GM23338 (cell line): ENCODE data around the gene ABCD2. TPM values are rescaled to one million over a fixed set of nuclear protein-coding genes. Genes with fewer than 3 reads are reported as not detected.

ENCODE experiments used
- ATAC-seq: fragments of 200-7000 bp; cut with Tn5 transposase; 3 replicates; pipeline ENCODE4 v1.9.1; 2020
- DNase-seq: peaks from one replicate; pipeline ENCODE4 v3.0.0-alpha.2; 2015; ENCODE audit warnings: low spot score
- H2AFZ ChIP-seq: fragments of 200-600 bp; sonication (generic); 2 replicates; pipeline ENCODE4 v1.8.0; 2016; ENCODE audit warnings: antibody characterized with exemption, mild to moderate bottlenecking, moderate library complexity
- H3F3A ChIP-seq: fragments of 200-600 bp; sonication (generic); replicated peaks from 2 replicates; pipeline ENCODE4 v1.8.0; 2017; ENCODE audit warnings: antibody characterized with exemption, mixed run types, low read depth
- H3K27ac ChIP-seq: fragments of 200-600 bp; sonication (generic); 2 replicates; pipeline ENCODE4 v1.6.1; 2016; ENCODE audit warnings: low read depth
- H3K27me3 ChIP-seq: fragments of 200-600 bp; sonication (generic); 2 replicates; pipeline ENCODE4 v1.8.0; 2016; ENCODE audit warnings: mild to moderate bottlenecking, mixed run types, moderate library complexity; ENCODE audit not compliant: insufficient read depth
- H3K36me3 ChIP-seq: fragments of 200-600 bp; sonication (generic); 2 replicates; pipeline ENCODE4 v1.8.0; 2016; ENCODE audit warnings: mild to moderate bottlenecking; ENCODE audit not compliant: insufficient read depth
- H3K4me1 ChIP-seq: fragments of 200-600 bp; sonication (generic); 2 replicates; pipeline ENCODE4 v1.8.0; 2016; ENCODE audit warnings: mild to moderate bottlenecking, moderate library complexity; ENCODE audit not compliant: insufficient read depth
- H3K4me2 ChIP-seq: fragments of 200-600 bp; sonication (generic); 2 replicates; pipeline ENCODE4 v1.7.1; 2017; ENCODE audit warnings: mixed run types
- H3K4me3 ChIP-seq: fragments of 200-600 bp; sonication (generic); 2 replicates; pipeline ENCODE4 v1.6.1; 2016; ENCODE audit warnings: mixed run types
- H3K79me2 ChIP-seq: fragments of 200-600 bp; sonication (generic); replicated peaks from 2 replicates; pipeline ENCODE4 v1.8.0; 2017; ENCODE audit warnings: mild to moderate bottlenecking; ENCODE audit not compliant: insufficient read depth
- H3K9me2 ChIP-seq: fragments of 200-600 bp; sonication (generic); 2 replicates; pipeline ENCODE4 v1.8.0; 2017; ENCODE audit not compliant: insufficient read depth
- H4K20me1 ChIP-seq: fragments of 200-600 bp; sonication (generic); replicated peaks from 2 replicates; pipeline ENCODE4 v1.8.0; 2017; ENCODE audit warnings: mild to moderate bottlenecking; ENCODE audit not compliant: insufficient read depth
- H3K27ac Mint-ChIP-seq: 2 replicates; pipeline ENCODE4 v1.8.0; 2020; ENCODE audit warnings: inconsistent platforms, mild to moderate bottlenecking, moderate library complexity, mixed read lengths
- H3K27me3 Mint-ChIP-seq: 3 replicates; pipeline ENCODE4 v1.8.0; 2022; ENCODE audit warnings: low read depth, mild to moderate bottlenecking, moderate library complexity, mixed read lengths, inconsistent platforms; ENCODE audit not compliant: insufficient read depth, poor library complexity
- H3K36me3 Mint-ChIP-seq: 3 replicates; pipeline ENCODE4 v1.8.0; 2021; ENCODE audit warnings: low read depth, mild to moderate bottlenecking, inconsistent platforms, moderate library complexity, mixed read lengths
- H3K4me1 Mint-ChIP-seq: 3 replicates; pipeline ENCODE4 v1.8.0; 2020; ENCODE audit warnings: mild to moderate bottlenecking, inconsistent platforms, mixed read lengths
- H3K4me3 Mint-ChIP-seq: 3 replicates; pipeline ENCODE4 v1.8.0; 2021; ENCODE audit warnings: moderate library complexity, mild to moderate bottlenecking, inconsistent platforms, mixed read lengths
- H3K9me3 Mint-ChIP-seq: 3 replicates; pipeline ENCODE4 v1.8.0; 2020; ENCODE audit warnings: moderate library complexity, mild to moderate bottlenecking, inconsistent platforms, mixed read lengths
- EZH2 ChIP-seq: fragments of 200-600 bp; sonication (generic); IDR thresholded peaks from one replicate; pipeline ENCODE4 v1.8.0; 2017; ENCODE audit warnings: antibody characterized with exemption, mild to moderate bottlenecking, low read depth; ENCODE audit not compliant: unreplicated experiment
- EZH2phosphoT487 ChIP-seq: fragments of 200-600 bp; sonication (generic); IDR thresholded peaks from one replicate; pipeline ENCODE4 v1.8.1; 2018; ENCODE audit warnings: antibody characterized with exemption; ENCODE audit not compliant: unreplicated experiment
- NANOG ChIP-seq: IDR thresholded peaks from 2 replicates; pipeline ENCODE4 v1.6.1; 2016; ENCODE audit warnings: antibody characterized with exemption, borderline replicate concordance
- POLR2AphosphoS5 ChIP-seq: IDR thresholded peaks from 2 replicates; pipeline ENCODE4 v1.6.1; 2016; ENCODE audit warnings: antibody characterized with exemption, low read depth
- ZNF114 ChIP-seq: fragments of 250-450 bp; sonication (Bioruptor Pico); IDR thresholded peaks from 2 replicates; pipeline ENCODE4 v1.5.0; 2020; ENCODE audit warnings: mild to moderate bottlenecking, moderate library complexity
- polyA plus RNA-seq: library from polyadenylated mRNA; unstranded; fragments of >200 nt; fragmentation: Nextera tagmentation; extraction: Ambion mirVana; gene quantifications from 2 replicates; pipeline ENCODE4 v1.2.1, GENCODE V29; 2016
- total RNA-seq: library from RNA; depleted of rRNA; stranded (reverse); fragments of >200 nt; shearing (Covaris generic); gene quantifications from 2 replicates; pipeline ENCODE4 v1.2.3, GENCODE V29; 2014
- TF ChIP-seq, protein P1 (sequence below): IDR thresholded peaks from one replicate; pipeline ENCODE4 v1.6.1; 2018; ENCODE audit warnings: antibody characterized with exemption; ENCODE audit not compliant: unreplicated experiment
- TF ChIP-seq, protein P2 (sequence below): fragments of 250-450 bp; sonication (Bioruptor Pico); IDR thresholded peaks from 2 replicates; pipeline ENCODE4 v1.5.0; 2020; ENCODE audit warnings: mild to moderate bottlenecking, moderate library complexity

ABCD2 gene
- total and polyA plus RNA-seq, 2 experiments from 2014 or later = not detected

DNA sequence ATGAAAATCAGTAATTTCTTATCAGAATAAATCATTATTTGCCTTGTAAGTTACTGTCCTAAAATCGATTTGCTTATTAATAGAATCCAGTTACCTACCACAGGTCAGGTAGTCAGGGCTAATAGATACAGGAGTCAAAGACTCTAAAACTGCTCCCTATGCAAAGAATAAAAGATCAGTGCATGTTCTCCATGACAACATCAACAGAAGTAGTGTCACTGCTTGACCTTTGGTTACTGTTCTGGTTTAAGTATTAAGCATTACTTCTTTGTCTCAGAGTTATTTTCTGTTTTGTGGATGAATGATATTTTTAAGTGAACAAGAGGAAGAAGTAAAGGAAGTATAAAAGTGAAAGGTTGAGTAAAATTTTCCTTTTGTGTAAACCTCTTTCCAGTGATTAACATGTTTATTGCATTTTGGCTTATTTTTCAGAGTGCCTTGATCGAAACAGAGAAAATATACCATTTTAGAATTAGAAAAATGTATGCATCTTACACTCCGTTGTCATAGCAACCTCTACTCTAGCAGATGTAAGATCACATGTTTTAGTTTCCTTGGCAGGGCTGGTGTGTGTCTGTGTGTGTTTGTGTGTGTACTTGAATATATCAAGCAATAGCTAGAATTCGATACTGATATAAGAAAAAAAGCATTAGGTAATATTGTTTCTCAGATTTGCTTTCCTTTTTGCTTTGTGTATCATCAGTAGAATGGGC lies 44.7 kb downstream of the ABCD2 start (continued):
- TF ChIP-seq, protein P1, sequence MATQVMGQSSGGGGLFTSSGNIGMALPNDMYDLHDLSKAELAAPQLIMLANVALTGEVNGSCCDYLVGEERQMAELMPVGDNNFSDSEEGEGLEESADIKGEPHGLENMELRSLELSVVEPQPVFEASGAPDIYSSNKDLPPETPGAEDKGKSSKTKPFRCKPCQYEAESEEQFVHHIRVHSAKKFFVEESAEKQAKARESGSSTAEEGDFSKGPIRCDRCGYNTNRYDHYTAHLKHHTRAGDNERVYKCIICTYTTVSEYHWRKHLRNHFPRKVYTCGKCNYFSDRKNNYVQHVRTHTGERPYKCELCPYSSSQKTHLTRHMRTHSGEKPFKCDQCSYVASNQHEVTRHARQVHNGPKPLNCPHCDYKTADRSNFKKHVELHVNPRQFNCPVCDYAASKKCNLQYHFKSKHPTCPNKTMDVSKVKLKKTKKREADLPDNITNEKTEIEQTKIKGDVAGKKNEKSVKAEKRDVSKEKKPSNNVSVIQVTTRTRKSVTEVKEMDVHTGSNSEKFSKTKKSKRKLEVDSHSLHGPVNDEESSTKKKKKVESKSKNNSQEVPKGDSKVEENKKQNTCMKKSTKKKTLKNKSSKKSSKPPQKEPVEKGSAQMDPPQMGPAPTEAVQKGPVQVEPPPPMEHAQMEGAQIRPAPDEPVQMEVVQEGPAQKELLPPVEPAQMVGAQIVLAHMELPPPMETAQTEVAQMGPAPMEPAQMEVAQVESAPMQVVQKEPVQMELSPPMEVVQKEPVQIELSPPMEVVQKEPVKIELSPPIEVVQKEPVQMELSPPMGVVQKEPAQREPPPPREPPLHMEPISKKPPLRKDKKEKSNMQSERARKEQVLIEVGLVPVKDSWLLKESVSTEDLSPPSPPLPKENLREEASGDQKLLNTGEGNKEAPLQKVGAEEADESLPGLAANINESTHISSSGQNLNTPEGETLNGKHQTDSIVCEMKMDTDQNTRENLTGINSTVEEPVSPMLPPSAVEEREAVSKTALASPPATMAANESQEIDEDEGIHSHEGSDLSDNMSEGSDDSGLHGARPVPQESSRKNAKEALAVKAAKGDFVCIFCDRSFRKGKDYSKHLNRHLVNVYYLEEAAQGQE = no peak
- no peak for TF ChIP-seq EZH2

DNA sequence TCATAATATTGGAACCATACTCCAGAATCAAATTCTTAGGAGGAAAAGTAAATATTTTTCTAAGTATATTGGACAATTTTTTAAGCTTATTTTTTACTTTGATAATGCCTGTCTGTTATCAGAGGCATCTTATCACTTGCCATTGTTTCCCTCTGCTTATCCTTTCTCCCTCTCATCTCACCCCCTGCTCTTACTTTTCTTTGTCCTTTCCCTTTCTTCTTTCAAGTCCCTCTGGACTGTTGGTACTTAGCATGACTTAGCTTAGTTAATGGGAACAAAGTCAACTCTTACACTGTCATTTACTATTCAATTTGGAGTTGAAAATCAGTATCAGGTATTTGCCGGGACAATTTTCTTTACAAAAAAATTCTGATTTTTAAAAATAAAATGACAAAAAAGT lies 45.2 kb downstream of the ABCD2 start:
- H3K79me2 ChIP-seq = no peaks in the 10 kb centered on the region
- peaks cover 13% of the 10 kb centered on the region; the same call in 2 of the 3 replicates for H3K36me3 Mint-ChIP-seq
- DNase-seq = peak; percentile 64
- H3K27ac ChIP-seq = 0 out of 2 replicates have a peak overlapping the region, but pooled peaks have one; percentile 9
- H3K36me3 ChIP-seq = peaks cover 5% of the 10 kb centered on the region; the same call in 1 of the 2 replicates
- no peak overlapping the region for H3K4me3 ChIP-seq
- no peak overlapping the region for H3K27ac Mint-ChIP-seq
- H3K9me2 ChIP-seq = no peaks in the 10 kb centered on the region
- no peaks in the 10 kb centered on the region for H3F3A ChIP-seq
- peak overlapping the region; percentile 41; the same call in 1 of the 2 replicates for H3K4me2 ChIP-seq
- TF ChIP-seq NANOG = peak; percentile 33; the same call in 1 of the 2 replicates
- TF ChIP-seq EZH2phosphoT487 = no peak
- no peaks in the 10 kb centered on the region for H4K20me1 ChIP-seq
- peaks cover 5% of the 10 kb centered on the region for H3K27me3 Mint-ChIP-seq
- peaks cover 19% of the 10 kb centered on the region for H3K4me1 Mint-ChIP-seq
- H2AFZ ChIP-seq = no peak overlapping the region
- H3K27me3 ChIP-seq = no peaks in the 10 kb centered on the region
- H3K9me3 Mint-ChIP-seq = peaks cover 15% of the 10 kb centered on the region
- H3K4me3 Mint-ChIP-seq = no peak overlapping the region
- H3K4me1 ChIP-seq = peaks cover 25% of the 10 kb centered on the region
- ATAC-seq = peak; percentile 90

DNA sequence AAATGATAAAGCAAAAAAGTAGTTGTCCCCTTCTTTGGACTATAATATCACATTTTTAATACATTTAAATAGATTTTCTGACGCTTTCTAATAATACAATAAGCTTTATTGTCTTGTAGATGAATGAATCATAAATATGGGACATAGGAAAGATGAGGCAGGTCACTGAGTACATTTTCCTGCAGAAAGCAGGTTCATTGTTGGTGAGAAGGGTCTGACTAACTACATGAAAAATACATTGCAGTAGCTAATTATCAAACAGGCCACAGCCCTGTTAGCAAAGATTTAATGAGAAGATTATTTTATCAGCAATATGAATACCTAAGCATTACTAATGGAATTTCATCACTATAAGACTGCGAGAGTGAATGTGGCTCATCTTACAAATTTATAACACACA lies 45.6 kb downstream of the ABCD2 start:
- Mint-ChIP-seq H3K4me1 (peaks cover 19% of the 10 kb centered on the region), H3K27me3 (peaks cover 5% of the 10 kb centered on the region), H3K36me3 (peaks cover 17% of the 10 kb centered on the region; the same call in 2 of the 3 replicates), H3K27ac (no peak overlapping the region), H3K9me3 (peaks cover 19% of the 10 kb centered on the region), H3K4me3 (no peak overlapping the region)
- Histone ChIP-seq H4K20me1 (no peaks in the 10 kb centered on the region), H3K27me3 (no peaks in the 10 kb centered on the region), H3K9me2 (no peaks in the 10 kb centered on the region), H3K4me1 (peaks cover 25% of the 10 kb centered on the region), H3F3A (no peaks in the 10 kb centered on the region), H3K4me2 (no peak overlapping the region), H3K27ac (no peak overlapping the region), H3K79me2 (no peaks in the 10 kb centered on the region), H3K4me3 (no peak overlapping the region), H3K36me3 (peaks cover 5% of the 10 kb centered on the region), H2AFZ (no peak overlapping the region)
- DNase-seq = no peak
- no peak for TF ChIP-seq POLR2AphosphoS5
- no peak for TF ChIP-seq ZNF114 (CRISPR knock-in tag)
- TF ChIP-seq, protein P2, sequence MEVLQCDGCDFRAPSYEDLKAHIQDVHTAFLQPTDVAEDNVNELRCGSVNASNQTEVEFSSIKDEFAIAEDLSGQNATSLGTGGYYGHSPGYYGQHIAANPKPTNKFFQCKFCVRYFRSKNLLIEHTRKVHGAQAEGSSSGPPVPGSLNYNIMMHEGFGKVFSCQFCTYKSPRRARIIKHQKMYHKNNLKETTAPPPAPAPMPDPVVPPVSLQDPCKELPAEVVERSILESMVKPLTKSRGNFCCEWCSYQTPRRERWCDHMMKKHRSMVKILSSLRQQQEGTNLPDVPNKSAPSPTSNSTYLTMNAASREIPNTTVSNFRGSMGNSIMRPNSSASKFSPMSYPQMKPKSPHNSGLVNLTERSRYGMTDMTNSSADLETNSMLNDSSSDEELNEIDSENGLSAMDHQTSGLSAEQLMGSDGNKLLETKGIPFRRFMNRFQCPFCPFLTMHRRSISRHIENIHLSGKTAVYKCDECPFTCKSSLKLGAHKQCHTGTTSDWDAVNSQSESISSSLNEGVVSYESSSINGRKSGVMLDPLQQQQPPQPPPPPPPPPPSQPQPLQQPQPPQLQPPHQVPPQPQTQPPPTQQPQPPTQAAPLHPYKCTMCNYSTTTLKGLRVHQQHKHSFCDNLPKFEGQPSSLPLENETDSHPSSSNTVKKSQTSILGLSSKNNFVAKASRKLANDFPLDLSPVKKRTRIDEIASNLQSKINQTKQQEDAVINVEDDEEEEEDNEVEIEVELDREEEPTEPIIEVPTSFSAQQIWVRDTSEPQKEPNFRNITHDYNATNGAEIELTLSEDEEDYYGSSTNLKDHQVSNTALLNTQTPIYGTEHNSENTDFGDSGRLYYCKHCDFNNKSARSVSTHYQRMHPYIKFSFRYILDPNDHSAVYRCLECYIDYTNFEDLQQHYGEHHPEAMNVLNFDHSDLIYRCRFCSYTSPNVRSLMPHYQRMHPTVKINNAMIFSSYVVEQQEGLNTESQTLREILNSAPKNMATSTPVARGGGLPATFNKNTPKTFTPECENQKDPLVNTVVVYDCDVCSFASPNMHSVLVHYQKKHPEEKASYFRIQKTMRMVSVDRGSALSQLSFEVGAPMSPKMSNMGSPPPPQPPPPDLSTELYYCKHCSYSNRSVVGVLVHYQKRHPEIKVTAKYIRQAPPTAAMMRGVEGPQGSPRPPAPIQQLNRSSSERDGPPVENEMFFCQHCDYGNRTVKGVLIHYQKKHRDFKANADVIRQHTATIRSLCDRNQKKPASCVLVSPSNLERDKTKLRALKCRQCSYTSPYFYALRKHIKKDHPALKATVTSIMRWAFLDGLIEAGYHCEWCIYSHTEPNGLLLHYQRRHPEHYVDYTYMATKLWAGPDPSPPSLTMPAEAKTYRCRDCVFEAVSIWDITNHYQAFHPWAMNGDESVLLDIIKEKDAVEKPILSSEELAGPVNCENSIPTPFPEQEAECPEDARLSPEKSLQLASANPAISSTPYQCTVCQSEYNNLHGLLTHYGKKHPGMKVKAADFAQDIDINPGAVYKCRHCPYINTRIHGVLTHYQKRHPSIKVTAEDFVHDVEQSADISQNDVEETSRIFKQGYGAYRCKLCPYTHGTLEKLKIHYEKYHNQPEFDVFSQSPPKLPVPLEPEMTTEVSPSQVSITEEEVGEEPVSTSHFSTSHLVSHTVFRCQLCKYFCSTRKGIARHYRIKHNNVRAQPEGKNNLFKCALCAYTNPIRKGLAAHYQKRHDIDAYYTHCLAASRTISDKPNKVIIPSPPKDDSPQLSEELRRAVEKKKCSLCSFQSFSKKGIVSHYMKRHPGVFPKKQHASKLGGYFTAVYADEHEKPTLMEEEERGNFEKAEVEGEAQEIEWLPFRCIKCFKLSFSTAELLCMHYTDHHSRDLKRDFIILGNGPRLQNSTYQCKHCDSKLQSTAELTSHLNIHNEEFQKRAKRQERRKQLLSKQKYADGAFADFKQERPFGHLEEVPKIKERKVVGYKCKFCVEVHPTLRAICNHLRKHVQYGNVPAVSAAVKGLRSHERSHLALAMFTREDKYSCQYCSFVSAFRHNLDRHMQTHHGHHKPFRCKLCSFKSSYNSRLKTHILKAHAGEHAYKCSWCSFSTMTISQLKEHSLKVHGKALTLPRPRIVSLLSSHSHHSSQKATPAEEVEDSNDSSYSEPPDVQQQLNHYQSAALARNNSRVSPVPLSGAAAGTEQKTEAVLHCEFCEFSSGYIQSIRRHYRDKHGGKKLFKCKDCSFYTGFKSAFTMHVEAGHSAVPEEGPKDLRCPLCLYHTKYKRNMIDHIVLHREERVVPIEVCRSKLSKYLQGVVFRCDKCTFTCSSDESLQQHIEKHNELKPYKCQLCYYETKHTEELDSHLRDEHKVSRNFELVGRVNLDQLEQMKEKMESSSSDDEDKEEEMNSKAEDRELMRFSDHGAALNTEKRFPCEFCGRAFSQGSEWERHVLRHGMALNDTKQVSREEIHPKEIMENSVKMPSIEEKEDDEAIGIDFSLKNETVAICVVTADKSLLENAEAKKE (CRISPR knock-in tag) = no peak
- ATAC-seq = no peak
